Measurements from ENCODE around the gene POC1B.

- TF ChIP-seq CTCF (conservative IDR thresholded peaks at IDR 0.05) (no peak), ZFX (IDR thresholded peaks at IDR 0.05) (no peak)
Observed at GRCh38 chr12:89538897-89539296, 13.1 kb upstream of the POC1B start.
